Measurements from ENCODE around the gene GARIN3. TPM values are rescaled to one million over a fixed set of nuclear protein-coding genes. Genes with fewer than 3 reads are reported as not detected.

GARIN3 gene
- total RNA-seq, 1 experiment from 2014 or later: not detected

DNA sequence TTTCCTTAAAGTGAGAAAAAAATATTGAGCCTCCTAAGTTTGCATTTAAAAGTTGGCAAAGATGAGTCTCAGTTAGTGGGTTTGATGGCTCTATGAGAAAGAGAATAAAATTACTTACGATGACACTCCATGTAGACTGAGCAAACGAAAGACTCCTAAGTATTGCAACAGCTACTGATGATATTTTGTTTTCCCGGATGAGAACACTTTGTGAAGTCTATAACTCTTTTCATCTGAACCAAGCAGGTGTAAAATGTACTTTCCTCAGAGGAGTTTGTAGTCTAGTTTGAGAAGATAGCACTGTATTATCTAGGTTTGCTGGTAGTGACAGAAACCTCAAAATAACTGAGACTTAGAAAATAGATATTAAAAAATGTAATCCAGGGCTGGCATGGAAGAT is 12.9 kb upstream of the GARIN3 start:
- no peak for DNase-seq (ENCODE audit: low spot score)
- peaks cover 16% of the 10 kb centered on the region for H3K27me3 ChIP-seq (replicated peaks; ENCODE audit: insufficient read depth, low read depth, low read length, poor library complexity)
- no peak overlapping the region for H3K4me3 ChIP-seq (ENCODE audit: low read depth, low read length, poor library complexity, severe bottlenecking)
- no peaks in the 10 kb centered on the region for H3K9me3 ChIP-seq (ENCODE audit: low read depth, low read length, poor library complexity, severe bottlenecking)
- no TSS peak for BruUV-seq (replicated peaks)
- TF ChIP-seq EZH2 (IDR thresholded peaks at IDR 0.05; ENCODE audit: borderline replicate concordance, low read depth, low read length, poor library complexity, severe bottlenecking): no peak
- TF ChIP-seq, protein P1, sequence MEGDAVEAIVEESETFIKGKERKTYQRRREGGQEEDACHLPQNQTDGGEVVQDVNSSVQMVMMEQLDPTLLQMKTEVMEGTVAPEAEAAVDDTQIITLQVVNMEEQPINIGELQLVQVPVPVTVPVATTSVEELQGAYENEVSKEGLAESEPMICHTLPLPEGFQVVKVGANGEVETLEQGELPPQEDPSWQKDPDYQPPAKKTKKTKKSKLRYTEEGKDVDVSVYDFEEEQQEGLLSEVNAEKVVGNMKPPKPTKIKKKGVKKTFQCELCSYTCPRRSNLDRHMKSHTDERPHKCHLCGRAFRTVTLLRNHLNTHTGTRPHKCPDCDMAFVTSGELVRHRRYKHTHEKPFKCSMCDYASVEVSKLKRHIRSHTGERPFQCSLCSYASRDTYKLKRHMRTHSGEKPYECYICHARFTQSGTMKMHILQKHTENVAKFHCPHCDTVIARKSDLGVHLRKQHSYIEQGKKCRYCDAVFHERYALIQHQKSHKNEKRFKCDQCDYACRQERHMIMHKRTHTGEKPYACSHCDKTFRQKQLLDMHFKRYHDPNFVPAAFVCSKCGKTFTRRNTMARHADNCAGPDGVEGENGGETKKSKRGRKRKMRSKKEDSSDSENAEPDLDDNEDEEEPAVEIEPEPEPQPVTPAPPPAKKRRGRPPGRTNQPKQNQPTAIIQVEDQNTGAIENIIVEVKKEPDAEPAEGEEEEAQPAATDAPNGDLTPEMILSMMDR (conservative IDR thresholded peaks at IDR 0.05; ENCODE audit: low read depth, low read length): no peak
- intact Hi-C loops (cut with micrococcal nuclease; ENCODE audit: unreplicated experiment): no loop called here
- CTCF ChIA-PET: no interaction called here
- H3K36me3 ChIP-seq (ENCODE audit: insufficient read depth, low read length, poor library complexity, severe bottlenecking): no peaks in the 10 kb centered on the region
- POLR2A ChIA-PET (ENCODE audit: low non-redundant PET): no interaction called here
- H3K4me1 ChIP-seq (ENCODE audit: insufficient read depth, low read length, poor library complexity, severe bottlenecking): no peaks in the 10 kb centered on the region
- H3K27ac ChIP-seq (ENCODE audit: low read depth, low read length, poor library complexity, severe bottlenecking): no peak overlapping the region

- intact Hi-C loops (cut with micrococcal nuclease; ENCODE audit: unreplicated experiment): no loop called here
- no peak for DNase-seq (ENCODE audit: low spot score)
- ChIA-PET CTCF (no interaction called here), POLR2A (ENCODE audit: low non-redundant PET) (no interaction called here)
- Histone ChIP-seq H3K4me1 (ENCODE audit: insufficient read depth, low read length, poor library complexity, severe bottlenecking) (no peaks in the 10 kb centered on the region), H3K4me3 (ENCODE audit: low read depth, low read length, poor library complexity, severe bottlenecking) (no peak overlapping the region), H3K9me3 (ENCODE audit: low read depth, low read length, poor library complexity, severe bottlenecking) (no peaks in the 10 kb centered on the region), H3K27ac (ENCODE audit: low read depth, low read length, poor library complexity, severe bottlenecking) (no peak overlapping the region), H3K36me3 (ENCODE audit: insufficient read depth, low read length, poor library complexity, severe bottlenecking) (no peaks in the 10 kb centered on the region), H3K27me3 (replicated peaks; ENCODE audit: insufficient read depth, low read depth, low read length, poor library complexity) (peaks cover 16% of the 10 kb centered on the region)
- BruUV-seq (replicated peaks): no TSS peak
- TF ChIP-seq, protein P1 (conservative IDR thresholded peaks at IDR 0.05; ENCODE audit: low read depth, low read length): no peak
- TF ChIP-seq EZH2 (IDR thresholded peaks at IDR 0.05; ENCODE audit: borderline replicate concordance, low read depth, low read length, poor library complexity, severe bottlenecking): no peak
Measured at GRCh38 chr5:157177953-157178352, 11.9 kb upstream of the GARIN3 start.

DNA sequence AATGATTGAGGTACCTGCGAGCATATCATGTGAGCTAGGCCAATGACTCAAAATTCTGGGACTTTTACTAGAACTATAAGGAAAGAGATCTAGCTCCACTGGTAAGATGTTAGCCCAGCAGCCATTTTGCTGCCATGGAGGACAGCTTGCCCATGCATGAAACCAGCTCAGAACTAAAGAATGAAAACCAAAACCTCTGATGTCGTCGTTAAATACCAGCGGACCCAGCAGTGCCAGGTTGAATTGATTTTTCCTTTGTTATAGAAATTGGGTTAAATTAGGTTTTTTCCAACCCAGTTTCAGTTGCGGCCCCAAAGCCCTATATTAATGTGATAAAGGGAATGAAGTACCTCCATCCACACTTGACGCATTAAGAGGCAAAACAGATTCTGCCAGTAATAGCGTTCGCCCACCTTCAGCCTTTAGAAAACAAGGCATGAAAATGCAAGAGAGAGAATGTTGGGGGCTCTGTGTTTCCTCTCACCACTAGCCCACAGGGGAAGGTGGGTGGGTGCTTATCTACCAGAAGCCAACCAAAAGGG is 9.1 kb upstream of the GARIN3 start:
- Histone ChIP-seq H3K4me3 (ENCODE audit: low read depth, low read length, poor library complexity, severe bottlenecking) (no peak overlapping the region), H3K4me1 (ENCODE audit: insufficient read depth, low read length, poor library complexity, severe bottlenecking) (no peaks in the 10 kb centered on the region), H3K27ac (ENCODE audit: low read depth, low read length, poor library complexity, severe bottlenecking) (no peak overlapping the region), H3K27me3 (replicated peaks; ENCODE audit: insufficient read depth, low read depth, low read length, poor library complexity) (peaks cover 3% of the 10 kb centered on the region), H3K36me3 (ENCODE audit: insufficient read depth, low read length, poor library complexity, severe bottlenecking) (no peaks in the 10 kb centered on the region), H3K9me3 (ENCODE audit: low read depth, low read length, poor library complexity, severe bottlenecking) (no peaks in the 10 kb centered on the region)
- ChIA-PET POLR2A (ENCODE audit: low non-redundant PET) (no interaction called here), CTCF (no interaction called here)
- BruUV-seq (replicated peaks): no TSS peak
- no peak for DNase-seq (ENCODE audit: low spot score)
- TF ChIP-seq EZH2 (IDR thresholded peaks at IDR 0.05; ENCODE audit: borderline replicate concordance, low read depth, low read length, poor library complexity, severe bottlenecking): no peak
- TF ChIP-seq, protein P1 (conservative IDR thresholded peaks at IDR 0.05; ENCODE audit: low read depth, low read length): no peak
- intact Hi-C loops (cut with micrococcal nuclease; ENCODE audit: unreplicated experiment): no loop called here

Measured in A673 (cell line).